ENCODE results near the gene ATG4D. TPM values are rescaled to one million over a fixed set of nuclear protein-coding genes. Genes with fewer than 3 reads are reported as not detected.

ATG4D gene
- total RNA-seq, result 10 to 100 TPM; 87.0 to 93.9 TPM
- long read RNA-seq, transcript ATG4D-201 (10 exons, 1,949 nt), result major isoform, 104 of 225 reads
- long read RNA-seq, transcript ATG4D-209 (10 exons, 1,555 nt), result minor isoform, 11 of 225 reads
- long read RNA-seq, transcript ATG4D-204 (10 exons, 1,752 nt), result minor isoform, 20 of 225 reads
- long read RNA-seq, partial matches to known transcripts, result 44 of 225 reads
- long read RNA-seq, other reads (novel, unspliced or antisense), result 42 of 225 reads

DNA sequence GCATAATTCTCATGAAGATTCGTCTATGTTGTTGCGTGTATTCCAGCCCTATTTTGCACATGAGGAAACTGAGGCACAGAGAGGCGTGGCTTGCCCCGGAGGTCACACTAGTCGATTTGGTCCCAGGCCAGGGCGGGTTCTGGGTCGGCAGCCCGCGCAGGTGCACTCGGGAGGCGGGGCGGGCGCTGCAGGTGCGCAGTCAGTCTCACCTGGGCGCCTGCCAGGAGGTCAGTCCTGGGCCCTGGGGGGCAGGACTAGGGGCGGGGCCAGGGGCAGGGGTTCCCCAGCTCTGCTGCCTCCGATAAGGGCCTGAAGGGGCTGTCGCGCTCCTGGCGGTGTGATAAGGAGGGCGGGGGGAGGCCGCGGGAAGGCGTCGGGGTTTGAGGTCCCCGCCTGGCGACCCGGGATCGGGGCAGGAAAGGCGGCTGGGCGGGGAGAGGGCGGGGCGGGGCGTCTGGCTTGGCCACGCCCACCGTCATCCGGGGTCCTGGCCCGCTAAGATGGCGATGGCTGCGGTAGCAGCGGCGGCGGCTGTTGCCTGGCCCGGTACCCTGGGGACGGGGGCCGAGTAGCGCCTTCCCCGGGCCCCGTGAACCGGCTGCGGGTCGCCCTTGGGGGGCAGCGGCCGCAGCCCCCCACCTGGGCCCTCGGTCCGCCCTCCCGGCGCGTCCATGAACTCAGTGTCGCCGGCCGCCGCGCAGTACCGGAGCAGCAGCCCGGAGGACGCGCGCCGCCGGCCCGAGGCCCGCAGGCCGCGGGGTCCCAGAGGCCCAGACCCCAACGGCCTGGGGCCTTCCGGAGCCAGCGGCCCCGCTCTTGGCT, at the start of gene ATG4D:
Gene ATG4D (plus strand): TSS at position 485 of the 822 bp plus-strand sequence. CDS start 187 bp downstream, at position 672.
- DNase-seq, result peak; percentile 92 to 95
- peak; percentile 87 for ATAC-seq
- intact Hi-C loops (cut with DNase I, micrococcal nuclease), result no loop called here

DNA sequence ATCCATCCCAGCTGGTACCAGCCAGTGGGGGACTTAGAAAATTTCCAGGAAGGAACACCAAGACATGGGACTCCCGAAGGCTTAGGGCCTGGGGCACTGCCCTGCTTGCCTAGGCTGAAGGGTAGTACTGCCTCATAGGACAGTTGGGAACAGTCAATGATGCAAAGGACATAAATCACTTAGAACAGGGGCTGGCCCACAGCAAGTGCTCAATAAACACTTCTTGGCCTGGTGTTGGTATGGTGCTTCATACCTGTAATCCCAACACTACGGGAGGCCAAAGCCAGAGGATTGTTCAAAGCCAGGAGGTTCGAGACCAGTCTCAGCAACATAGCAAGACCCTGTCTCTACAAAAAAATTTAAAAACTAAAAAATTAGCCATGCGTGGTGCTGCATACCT, 46.3 kb upstream of the ATG4D start:
- ATAC-seq (no peak), DNase-seq (no peak)
- intact Hi-C loops (cut with DNase I, micrococcal nuclease), result no loop called here

DNA sequence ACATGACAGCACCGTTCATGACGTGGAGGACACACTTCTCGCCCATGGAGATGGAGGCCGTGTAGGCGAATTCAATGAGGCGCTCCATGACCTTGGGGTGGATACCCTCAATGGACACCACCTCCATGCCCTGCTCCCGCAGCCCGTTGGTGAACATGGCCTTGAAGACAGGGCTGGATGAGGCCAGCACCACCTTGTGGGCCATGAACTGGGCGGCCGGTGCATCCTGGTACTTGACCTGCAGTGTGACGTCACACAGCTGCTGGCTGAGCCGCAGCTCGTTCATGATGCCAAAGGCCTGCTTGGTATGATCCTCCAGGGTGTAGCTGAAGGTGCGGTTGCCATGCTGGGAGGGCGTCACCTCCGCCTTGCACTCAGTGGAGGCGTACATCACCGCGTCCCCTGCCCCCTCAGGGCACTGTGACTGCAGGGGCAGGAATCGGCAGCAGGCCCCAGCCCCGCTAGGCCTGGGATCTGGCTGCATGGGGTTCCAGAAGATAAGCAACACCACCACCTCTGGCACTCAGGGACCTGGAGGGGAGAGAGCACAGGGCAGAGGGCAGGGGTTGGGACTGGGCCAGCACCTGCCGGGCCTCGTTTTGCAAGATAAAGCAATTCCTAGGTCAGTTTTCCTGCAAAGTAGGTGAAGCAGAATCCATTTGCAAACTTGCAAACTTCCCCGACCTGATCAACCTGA, 44.0 kb upstream of the ATG4D start:
- ATAC-seq (no peak), DNase-seq (no peak)
- intact Hi-C loops (cut with DNase I, micrococcal nuclease), result no loop called here

DNA sequence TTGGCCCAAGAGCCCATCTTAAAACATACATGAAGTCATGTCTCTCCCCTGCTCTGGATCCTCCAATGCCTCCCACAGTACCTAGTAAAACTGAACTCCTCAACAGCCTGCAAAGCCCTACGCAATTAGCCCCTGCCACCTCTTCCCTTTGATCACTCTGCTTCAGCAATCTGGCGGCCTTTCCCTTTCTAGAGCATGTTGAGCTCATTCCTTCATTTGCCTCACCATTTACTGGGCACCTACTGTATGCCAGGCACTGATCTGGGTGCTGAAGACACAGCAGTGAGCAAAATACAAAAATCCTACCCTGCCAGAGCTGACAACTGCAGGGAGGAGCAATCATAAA, 43.5 kb upstream of the ATG4D start:
- no peak for DNase-seq
- no peak for ATAC-seq
- intact Hi-C loops (cut with DNase I, micrococcal nuclease), result no loop called here

DNA sequence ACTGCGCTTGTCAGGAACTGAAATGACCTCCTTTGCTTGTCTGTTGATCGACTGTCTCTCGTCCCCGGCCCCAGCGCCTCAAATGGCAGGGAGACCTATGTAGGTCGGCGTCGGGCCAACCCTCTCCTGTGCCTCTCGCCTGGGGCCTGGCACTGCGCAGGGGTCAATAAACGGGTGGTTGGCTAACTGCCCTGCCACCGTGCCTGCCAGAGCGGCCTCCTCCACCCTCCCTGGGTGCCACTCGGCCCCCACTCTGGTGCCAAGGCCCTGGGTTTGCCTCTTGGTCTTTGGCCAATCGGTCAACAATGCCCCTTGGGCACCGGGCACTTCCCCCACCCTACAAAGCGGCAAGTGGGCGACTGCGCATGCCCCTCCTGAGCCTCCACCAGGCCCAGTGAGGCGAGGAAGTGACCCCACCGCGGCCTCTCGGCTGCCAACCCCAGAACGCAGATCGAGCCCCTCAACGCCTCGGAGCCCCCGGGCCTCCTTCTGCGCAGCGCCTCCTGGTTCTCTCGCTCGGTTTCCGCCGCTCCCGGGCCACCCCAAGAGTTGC, 41.7 kb upstream of the ATG4D start:
- intact Hi-C loops (cut with DNase I, micrococcal nuclease), result no loop called here

DNA sequence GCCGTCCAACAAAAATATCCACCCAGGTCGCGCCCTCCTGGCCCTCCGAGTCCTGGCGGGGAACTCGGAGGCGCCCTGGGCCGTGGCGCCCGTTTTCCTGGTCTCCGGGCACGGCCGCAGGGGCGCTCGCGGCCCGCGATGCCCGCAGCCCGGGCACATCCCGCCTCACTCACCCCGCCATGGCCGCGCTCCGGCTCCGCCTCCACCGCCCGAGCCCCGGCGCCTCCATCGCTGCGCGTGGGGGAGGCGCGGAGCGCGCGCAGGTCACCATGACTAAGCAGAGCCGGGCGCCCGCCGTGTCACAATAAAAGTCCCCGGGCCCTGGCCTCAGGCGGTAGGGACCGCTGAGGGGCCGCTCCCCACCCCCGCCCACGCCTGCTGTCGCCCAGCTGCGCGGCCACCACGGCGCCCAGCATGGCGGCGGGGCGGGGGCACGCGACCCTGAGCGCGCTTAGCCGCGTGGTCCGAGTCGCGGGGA, 41.1 kb upstream of the ATG4D start:
- intact Hi-C loops (cut with DNase I, micrococcal nuclease), result no loop called here
- peak; percentile 94 to 95 for DNase-seq
- ATAC-seq, result peak; percentile 87

More for the DNA sequence above, 41.7 kb upstream of the ATG4D start:
- peak; percentile 88 to 89 for DNase-seq
- ATAC-seq, result peak; percentile 69

DNA sequence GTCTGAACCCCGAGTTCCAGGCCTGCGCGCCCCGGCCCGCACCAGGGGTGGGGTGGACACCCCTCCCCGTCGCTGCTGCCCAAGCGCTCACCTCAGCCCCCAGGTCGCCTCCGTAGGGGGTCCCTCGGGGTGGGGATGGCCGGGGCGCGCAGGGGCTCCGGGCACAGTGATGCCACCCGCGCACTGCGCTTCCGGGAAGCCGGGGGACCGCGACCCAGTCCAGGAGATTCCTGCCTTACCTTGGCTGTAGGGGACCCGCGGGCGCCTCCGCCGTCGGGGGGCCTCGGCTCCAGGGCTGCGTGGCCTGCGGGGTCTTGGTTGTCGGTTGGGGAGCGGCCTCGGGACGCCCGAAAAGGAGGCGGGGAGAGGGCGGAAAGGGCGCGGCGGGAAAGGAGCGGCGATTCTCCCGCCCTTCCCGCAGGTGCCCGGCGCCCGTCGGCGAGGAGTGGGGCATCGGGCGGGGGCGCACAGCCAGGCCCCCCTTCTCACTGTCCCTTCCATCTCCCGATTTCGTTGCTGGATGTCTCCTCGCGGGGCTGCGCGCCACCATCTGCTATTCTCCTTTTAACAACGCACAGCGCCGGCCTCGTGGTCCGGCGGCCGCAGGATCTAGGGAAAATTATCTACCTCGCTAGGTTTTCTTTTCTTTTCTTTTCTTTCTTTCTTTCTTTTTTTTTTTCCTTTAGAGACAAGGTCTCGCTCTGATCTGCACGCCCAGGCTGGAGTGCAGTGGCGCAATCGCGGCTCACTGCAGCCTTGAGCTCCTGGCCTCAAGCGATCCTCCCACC, 40.5 kb upstream of the ATG4D start, which contains the start of gene KEAP1:
Gene KEAP1 (minus strand): TSS at position 355 of the 788 bp plus-strand sequence. CDS start 3,323 bp downstream, outside the sequence.
- DNase-seq (peak; percentile 42 to 62), ATAC-seq (peak; percentile 32)
- intact Hi-C loops (cut with DNase I, micrococcal nuclease), result no loop called here

DNA sequence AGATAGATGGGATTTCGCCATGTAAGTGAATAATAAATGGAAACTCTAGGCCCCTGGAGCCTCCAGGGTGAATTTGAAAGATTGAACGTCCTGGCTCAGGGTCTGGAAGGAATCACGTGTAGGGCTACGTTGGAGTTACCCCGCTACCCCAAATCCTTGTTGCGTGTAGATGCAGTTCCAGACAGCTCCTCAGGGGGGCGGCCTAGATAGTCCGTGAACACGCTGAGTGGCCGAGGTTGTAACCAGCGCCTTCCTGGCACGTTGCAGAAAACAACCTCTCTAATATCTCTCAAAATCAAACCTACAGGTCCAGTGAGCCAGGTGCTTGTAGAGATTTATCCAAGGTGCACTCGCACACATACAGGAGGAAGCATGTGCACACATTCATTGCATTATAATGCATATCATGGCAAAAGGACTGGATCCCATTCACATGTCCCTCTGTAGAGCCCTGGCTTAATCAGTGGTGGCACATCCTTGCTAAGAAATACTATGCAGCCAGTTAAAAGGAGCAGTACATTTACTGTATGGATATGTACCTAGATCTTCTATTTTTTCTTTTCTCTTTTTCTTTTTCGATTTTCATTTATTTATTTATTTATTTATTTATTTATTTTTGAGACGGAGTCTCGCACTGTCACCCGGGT, 38.0 kb upstream of the ATG4D start:
- ATAC-seq (no peak), DNase-seq (peak; percentile 67 to 86)
- intact Hi-C loops (cut with DNase I, micrococcal nuclease), result no loop called here

DNA sequence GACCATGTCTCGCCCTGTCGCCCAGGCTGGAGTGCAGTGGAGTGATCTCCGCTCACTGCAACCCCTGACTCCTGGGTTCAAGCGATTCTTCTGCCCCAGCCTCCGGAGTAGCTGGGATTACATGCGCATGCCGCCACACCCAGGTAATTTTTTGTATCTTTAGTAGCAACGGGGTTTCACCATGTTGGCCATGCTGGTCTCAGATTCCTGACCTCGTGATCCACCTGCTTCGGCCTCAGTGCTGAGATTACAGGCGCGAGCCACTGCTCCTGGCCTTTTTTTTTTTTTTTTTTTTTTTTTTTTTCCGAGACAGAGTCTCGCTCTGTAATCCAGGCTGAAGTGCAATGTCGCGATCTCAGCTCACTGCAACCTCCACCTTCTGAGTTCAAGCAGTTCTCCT, 35.7 kb upstream of the ATG4D start:
- no peak for ATAC-seq
- intact Hi-C loops (cut with DNase I, micrococcal nuclease), result no loop called here
- DNase-seq, result no peak

DNA sequence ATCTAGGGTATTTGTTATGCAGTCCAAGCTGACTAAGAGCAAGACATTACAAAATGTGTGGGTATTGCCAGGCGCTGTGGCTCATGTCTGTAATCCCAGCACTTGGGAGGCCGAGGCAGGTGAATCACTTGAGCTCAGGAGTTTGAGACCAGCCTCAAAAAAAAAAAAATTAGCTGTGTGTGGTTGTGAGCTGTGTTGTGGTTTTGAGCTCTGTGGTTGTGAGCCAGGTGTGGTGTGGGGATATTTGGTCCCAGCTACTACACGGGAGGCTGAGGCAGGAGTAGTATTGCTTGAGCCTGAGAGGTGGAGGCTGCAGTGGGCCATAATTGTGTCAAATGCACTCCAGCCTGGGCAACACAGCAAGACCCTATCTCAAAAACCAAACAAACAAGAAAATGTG, 35.0 kb upstream of the ATG4D start:
- ATAC-seq, result no peak

DNA sequence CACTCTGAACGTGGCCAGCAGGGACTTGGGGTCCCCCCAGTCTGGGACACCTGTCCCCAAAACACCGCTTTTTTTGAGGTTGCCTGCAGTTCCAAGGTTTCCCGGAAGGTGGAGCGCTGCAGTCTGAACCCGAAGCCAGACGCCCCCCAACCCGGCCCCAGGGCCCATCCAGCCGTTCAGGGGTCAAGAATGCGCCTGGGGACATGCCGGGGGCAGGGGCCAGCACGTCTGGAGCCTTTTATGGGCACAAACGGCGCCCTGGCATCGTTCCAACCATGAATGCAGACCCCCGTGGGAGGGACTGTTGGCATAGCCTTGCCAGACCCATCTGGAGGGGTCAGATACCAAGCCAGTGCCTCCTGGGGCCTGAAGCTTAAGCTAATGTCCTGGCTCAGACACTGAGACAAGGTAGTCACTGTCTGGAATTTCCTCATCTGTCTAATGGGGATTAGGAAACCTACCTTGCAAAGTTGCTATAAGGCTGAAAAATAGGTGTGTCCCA, 33.4 kb upstream of the ATG4D start:
- DNase-seq (no peak), ATAC-seq (no peak)
- intact Hi-C loops (cut with DNase I, micrococcal nuclease), result no loop called here

More for the DNA sequence above, 35.0 kb upstream of the ATG4D start:
- intact Hi-C loops (cut with DNase I, micrococcal nuclease), result no loop called here
- DNase-seq, result no peak

DNA sequence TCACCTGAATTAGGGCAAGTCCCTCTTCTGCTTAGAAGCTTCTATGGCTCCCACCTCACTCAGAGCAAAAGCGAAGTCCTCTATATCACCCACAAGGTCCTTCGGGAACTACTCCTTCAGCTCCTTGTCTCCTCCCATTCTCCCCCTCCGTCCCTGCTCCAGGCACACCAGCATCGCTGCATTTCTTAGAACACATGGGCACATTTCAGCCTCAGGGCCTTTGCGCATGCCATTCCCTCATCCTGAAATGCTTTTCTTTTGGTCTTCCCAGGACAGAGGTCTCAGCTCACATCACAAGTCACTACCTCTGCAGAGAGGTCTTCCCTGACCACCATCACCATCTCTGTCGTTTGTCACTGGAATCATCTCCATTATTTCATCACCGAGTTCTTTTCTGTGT, 30.5 kb upstream of the ATG4D start:
- ATAC-seq (no peak), DNase-seq (no peak)
- intact Hi-C loops (cut with DNase I, micrococcal nuclease), result no loop called here

DNA sequence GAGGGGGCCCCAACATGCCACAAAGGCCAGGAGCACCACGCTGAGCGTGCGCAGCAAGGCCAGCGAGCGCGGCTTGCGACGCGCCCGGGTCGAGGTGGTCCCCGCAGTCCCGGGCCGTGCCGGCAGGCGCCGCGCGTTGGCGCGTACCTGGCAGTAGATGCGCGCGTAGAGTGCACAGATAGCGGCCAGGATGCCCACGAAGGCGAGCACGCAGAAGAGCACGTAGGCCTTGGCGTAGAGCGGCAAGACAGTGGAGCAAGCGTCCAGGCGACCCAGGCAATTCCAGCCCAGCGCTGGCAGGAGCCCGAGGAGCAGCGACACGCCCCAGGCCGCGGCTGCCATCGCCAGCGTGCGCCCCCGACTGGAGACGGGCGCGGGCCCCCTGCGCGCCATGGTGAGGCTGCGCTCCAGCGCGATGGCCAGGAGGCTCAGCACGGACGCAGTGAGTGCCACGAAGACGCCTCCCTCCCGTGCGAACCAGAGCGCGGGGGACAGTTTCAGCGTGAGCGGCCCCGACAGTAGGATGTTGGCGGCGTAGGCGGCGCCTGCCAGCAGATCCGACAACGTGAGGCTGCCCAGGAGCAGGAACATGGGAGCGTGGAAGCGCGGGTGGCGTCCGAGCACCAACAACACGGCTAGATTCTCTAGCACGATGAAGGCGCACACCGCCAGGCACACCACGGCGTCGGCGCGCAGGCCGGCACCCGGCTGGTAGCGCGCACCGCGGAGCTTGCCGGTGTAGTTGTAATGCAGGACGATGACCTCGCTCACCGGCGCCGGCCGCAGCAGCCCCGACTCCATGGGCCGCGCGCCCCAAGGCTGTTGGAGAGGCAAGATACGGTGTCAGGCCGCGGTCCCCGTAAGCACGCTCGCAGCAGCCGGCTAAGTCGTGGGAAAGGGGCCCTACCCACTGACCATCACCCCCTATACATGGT, 29.2 kb upstream of the ATG4D start:
- intact Hi-C loops (cut with DNase I, micrococcal nuclease), result no loop called here
- peak; percentile 26 for ATAC-seq
- DNase-seq, result no peak

DNA sequence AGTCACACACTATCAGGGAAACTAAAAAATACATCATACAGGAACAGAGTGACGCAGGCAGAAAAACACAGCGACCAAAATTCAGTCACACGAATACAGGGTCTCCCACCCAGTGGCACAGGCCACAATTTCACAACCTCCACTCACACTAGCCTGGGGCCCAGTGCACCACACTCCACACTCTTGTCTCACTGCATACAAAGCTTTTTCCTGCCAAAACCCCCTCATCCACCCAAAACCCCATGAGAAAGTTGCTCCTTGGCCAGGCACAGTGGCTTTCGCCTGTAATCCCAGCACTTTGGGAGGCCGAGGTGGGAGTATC, 27.7 kb upstream of the ATG4D start:
- ATAC-seq, result no peak
- DNase-seq, result no peak
- intact Hi-C loops (cut with DNase I, micrococcal nuclease), result no loop called here

DNA sequence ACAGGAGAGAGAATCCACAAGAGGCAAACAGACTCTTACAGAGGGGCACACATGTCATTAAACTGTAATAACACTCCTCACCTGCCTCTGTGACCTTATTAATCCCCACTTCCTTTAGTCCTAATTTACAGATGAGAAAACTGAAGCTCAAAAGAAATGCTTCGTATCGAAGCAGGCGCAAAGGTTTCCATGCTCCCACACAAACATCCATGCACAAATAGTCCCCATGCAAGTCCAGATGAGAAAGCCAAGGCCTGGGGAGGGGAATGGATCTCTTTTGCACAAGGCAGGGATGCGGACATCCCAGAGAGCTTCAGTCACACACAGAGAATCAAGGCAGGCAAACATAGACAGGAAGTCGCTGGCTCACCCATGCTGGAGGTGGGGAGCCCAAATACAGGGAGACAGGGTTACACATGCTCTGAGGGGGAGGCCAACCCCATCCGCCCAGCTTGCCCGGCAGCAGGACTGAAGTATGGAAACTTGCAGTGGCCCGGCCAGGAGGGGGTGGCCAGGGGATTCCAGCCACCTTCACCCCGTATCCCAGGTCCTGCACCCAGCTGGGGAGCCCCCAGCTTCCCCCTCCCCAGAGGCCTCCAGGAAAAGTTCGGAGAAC, 26.9 kb upstream of the ATG4D start:
- no peak for DNase-seq
- intact Hi-C loops (cut with DNase I, micrococcal nuclease), result no loop called here
- ATAC-seq, result no peak

DNA sequence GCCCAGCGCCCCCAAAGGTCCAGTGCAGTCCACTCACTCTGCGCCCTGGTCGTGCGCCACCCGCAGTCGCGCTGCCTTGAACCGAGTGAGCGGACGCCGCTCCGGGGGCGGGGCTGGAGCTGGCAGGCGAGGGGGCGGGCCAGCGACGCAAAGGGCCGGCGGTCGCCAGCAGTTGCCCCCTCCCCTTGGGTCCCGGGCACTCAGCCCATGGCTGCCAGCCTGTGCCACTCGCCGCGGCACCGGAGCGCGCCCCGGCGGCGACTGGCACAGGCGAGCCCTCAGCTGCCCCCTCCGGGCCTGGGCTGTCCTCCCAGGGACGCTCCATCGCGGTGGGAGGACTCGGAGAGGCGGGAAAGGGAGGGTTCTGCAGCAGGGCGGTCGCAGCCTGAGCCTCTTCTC, 26.3 kb upstream of the ATG4D start, which contains the start of gene S1PR5:
Gene S1PR5 (minus strand): TSS at position 87 of the 399 bp plus-strand sequence. CDS start 2,436 bp downstream, outside the sequence.
- intact Hi-C loops (cut with DNase I, micrococcal nuclease), result no loop called here
- peak; percentile 36 for ATAC-seq
- no peak for DNase-seq
